Measurements from ENCODE around the gene TCHP.

DNA sequence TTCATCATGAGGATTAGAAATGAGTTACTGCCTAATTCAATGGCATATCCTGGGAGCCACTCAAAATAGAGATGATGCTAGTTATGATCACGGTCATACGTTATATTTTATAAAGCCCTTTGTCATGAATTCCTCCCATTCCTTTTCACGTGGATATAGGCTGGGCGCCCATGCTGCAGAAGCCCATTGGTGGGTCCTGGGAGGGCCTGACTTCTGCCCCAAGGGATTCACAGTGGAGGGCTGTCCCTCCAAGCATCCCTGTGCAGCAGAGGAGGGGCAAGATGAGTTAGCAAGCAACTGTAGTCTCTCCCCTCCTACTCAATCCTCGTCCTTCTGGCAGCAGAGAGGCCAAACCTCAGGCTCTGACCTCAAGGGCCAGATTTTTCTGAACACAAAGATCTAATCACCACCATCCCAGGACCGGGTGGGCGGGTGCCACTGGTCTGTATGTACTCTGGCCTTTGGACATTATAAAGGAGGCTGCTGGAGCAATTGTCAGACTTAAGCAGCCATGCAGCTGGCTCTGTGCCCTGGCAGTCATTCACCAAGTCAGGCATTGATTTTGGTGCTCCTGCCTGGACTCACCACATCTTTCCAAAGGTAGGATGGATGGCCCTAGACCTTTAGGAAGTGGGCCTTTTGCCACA, 28.3 kb upstream of the TCHP start:
- no peak for TF ChIP-seq POLR2A (IDR thresholded peaks at IDR 0.05)
- no peak for TF ChIP-seq CTCF (IDR thresholded peaks at IDR 0.05)
